IMR-90 (cell line): ENCODE data around the gene CAPS. TPM values are rescaled to one million over a fixed set of nuclear protein-coding genes. Genes with fewer than 3 reads are reported as not detected.
A peak's percentile ranks its signal among the peaks of the same experiment; 100 is the strongest.

Source experiments
- ATAC-seq: fragments of 200-7000 bp; cut with Tn5 transposase; 2 replicates; pipeline ENCODE4 v1.9.1; 2020; ENCODE audit warnings: low read depth, mild to moderate bottlenecking, moderate library complexity
- BruUV-seq: library from RNA; stranded (reverse); fragments of 400-500 nt; replicated peaks from 2 replicates; lab custom pipeline; 2021; lab: Mats Ljungman, UMichigan
- CTCF ChIA-PET: fragments of 300-600 bp; formaldehyde crosslinking; extraction: SDS; loops from one replicate; lab custom pipeline; 2021; ENCODE audit warnings: antibody characterized with exemption; lab: Yijun Ruan, JAX
- POLR2A ChIA-PET: fragments of 300-600 bp; sonication (Branson Sonifier 250); formaldehyde crosslinking; loops from one replicate; lab custom pipeline; 2022; ENCODE audit warnings: antibody characterized with exemption; ENCODE audit not compliant: unreplicated experiment; lab: Charles Lee
- DNase-seq: peaks from one replicate; pipeline ENCODE4 v3.0.0; 2013
- H2AFZ ChIP-seq: replicated peaks from 2 replicates; pipeline ENCODE3; 2013; ENCODE audit warnings: low read length, mild to moderate bottlenecking; ENCODE audit not compliant: poor library complexity
- H2AK5ac ChIP-seq: 2 replicates; pipeline ENCODE4 v1.6.1; 2013; ENCODE audit warnings: low read depth, low read length, inconsistent platforms
- H2AK9ac ChIP-seq: replicated peaks from 2 replicates; pipeline ENCODE3; 2013; ENCODE audit warnings: mild to moderate bottlenecking, low read depth, low read length, moderate library complexity; ENCODE audit not compliant: poor library complexity
- H2BK120ac ChIP-seq: 2 replicates; pipeline ENCODE4 v1.6.1; 2013; ENCODE audit warnings: low read depth, low read length, inconsistent platforms
- H2BK15ac ChIP-seq: 3 replicates; pipeline ENCODE4 v1.6.1; 2013; ENCODE audit warnings: low read depth, low read length, inconsistent platforms
- H2BK20ac ChIP-seq: 2 replicates; pipeline ENCODE4 v1.6.1; 2013; ENCODE audit warnings: low read depth, mild to moderate bottlenecking, inconsistent platforms, low read length, moderate library complexity
- H2BK5ac ChIP-seq: 2 replicates; pipeline ENCODE4 v1.6.1; 2013; ENCODE audit warnings: mild to moderate bottlenecking, low read depth, low read length, inconsistent platforms; ENCODE audit not compliant: poor library complexity, severe bottlenecking
- H3K14ac ChIP-seq: replicated peaks from 2 replicates; pipeline ENCODE4 v1.6.1; 2013; ENCODE audit warnings: low read depth, low read length, inconsistent platforms
- H3K18ac ChIP-seq: 2 replicates; pipeline ENCODE4 v1.6.1; 2013; ENCODE audit warnings: low read depth, low read length, control low read depth
- H3K23ac ChIP-seq: 2 replicates; pipeline ENCODE4 v1.6.1; 2013; ENCODE audit warnings: low read depth, low read length, inconsistent platforms
- H3K27ac ChIP-seq: 2 replicates; pipeline ENCODE4 v1.5.1; 2013; ENCODE audit warnings: mild to moderate bottlenecking, control low read depth, low read length; ENCODE audit not compliant: insufficient read depth
- H3K27me3 ChIP-seq: 2 replicates; pipeline ENCODE4 v1.6.1; 2013; ENCODE audit warnings: low read length; ENCODE audit not compliant: control insufficient read depth, insufficient read depth
- H3K36me3 ChIP-seq: 2 replicates; pipeline ENCODE4 v1.6.1; 2013; ENCODE audit warnings: low read length, mixed read lengths; ENCODE audit not compliant: control insufficient read depth, insufficient read depth
- H3K4ac ChIP-seq: 2 replicates; pipeline ENCODE4 v1.6.1; 2013; ENCODE audit warnings: low read depth, low read length, inconsistent platforms
- H3K4me1 ChIP-seq: 2 replicates; pipeline ENCODE4 v1.6.1; 2013; ENCODE audit warnings: low read length, mixed read lengths; ENCODE audit not compliant: control insufficient read depth, insufficient read depth
- H3K4me2 ChIP-seq: 2 replicates; pipeline ENCODE4 v1.6.1; 2013; ENCODE audit warnings: low read depth, mild to moderate bottlenecking, control low read depth, low read length, moderate library complexity
- H3K4me3 ChIP-seq: 2 replicates; pipeline ENCODE4 v1.5.1; 2013; ENCODE audit warnings: low read depth, mild to moderate bottlenecking, control low read depth, low read length, moderate library complexity; ENCODE audit not compliant: insufficient read depth
- H3K56ac ChIP-seq: 2 replicates; pipeline ENCODE4 v1.6.1; 2013; ENCODE audit warnings: low read length, inconsistent platforms; ENCODE audit not compliant: insufficient read depth; ENCODE audit errors: extremely low read depth
- H3K79me1 ChIP-seq, 2 experiments: 2 replicates each; pipeline ENCODE4 v1.6.1; 2013; ENCODE audit warnings: low read length in 2 of 2, inconsistent platforms in 1 of 2, low read depth in 1 of 2
- H3K9ac ChIP-seq: 2 replicates; pipeline ENCODE4 v1.6.1; 2013; ENCODE audit warnings: low read depth, low read length, control low read depth
- H3K9me1 ChIP-seq: 2 replicates; pipeline ENCODE4 v1.6.1; 2013; ENCODE audit warnings: low read length, inconsistent platforms; ENCODE audit not compliant: insufficient read depth
- H3K9me3 ChIP-seq: 2 replicates; pipeline ENCODE4 v1.6.1; 2013; ENCODE audit warnings: low read length; ENCODE audit not compliant: control insufficient read depth, insufficient read depth
- H4K20me1 ChIP-seq: 2 replicates; pipeline ENCODE4 v1.6.1; 2013; ENCODE audit warnings: low read length, inconsistent platforms; ENCODE audit not compliant: insufficient read depth
- H4K5ac ChIP-seq: 2 replicates; pipeline ENCODE4 v1.6.1; 2013; ENCODE audit warnings: mild to moderate bottlenecking, low read depth, low read length, control low read depth
- H4K8ac ChIP-seq, 2 experiments: 2 replicates each; pipeline ENCODE4 v1.6.1; 2013; ENCODE audit warnings: low read depth in 2 of 2, low read length in 2 of 2, control low read depth in 1 of 2, inconsistent platforms in 1 of 2
- H4K91ac ChIP-seq: 2 replicates; pipeline ENCODE4 v1.6.1; 2013; ENCODE audit warnings: low read depth, low read length, inconsistent platforms; ENCODE audit not compliant: insufficient read depth
- CEBPB ChIP-seq: IDR thresholded peaks from 2 replicates; pipeline ENCODE4 v1.6.1; 2012; ENCODE audit warnings: low read depth, low read length, improper control_type of control experiment
- FOS ChIP-seq: fragments of 150-350 bp; IDR thresholded peaks from 2 replicates; pipeline ENCODE4 v1.6.1; 2016; ENCODE audit warnings: low read depth, low read length
- MAFK ChIP-seq: IDR thresholded peaks from 2 replicates; pipeline ENCODE4 v1.6.1; 2012; ENCODE audit warnings: low read depth, low read length, improper control_type of control experiment
- MAZ ChIP-seq: IDR thresholded peaks from 2 replicates; pipeline ENCODE4 v1.6.1; 2012; ENCODE audit warnings: low read depth, mild to moderate bottlenecking, low read length, improper control_type of control experiment, moderate library complexity, borderline replicate concordance
- NFE2L2 ChIP-seq: fragments of 150-350 bp; IDR thresholded peaks from 2 replicates; pipeline ENCODE4 v1.6.1; 2016; ENCODE audit warnings: low read depth, mild to moderate bottlenecking, low read length
- POLR2A ChIP-seq: IDR thresholded peaks from 2 replicates; pipeline ENCODE4 v1.6.1; 2012; ENCODE audit warnings: mild to moderate bottlenecking, low read depth, low read length
- RFX5 ChIP-seq: IDR thresholded peaks from 2 replicates; pipeline ENCODE4 v1.8.0; 2012; ENCODE audit warnings: low read depth, mild to moderate bottlenecking, low read length, moderate library complexity
- SMC3 ChIP-seq: fragments of 150-350 bp; IDR thresholded peaks from 2 replicates; pipeline ENCODE4 v1.6.1; 2016; ENCODE audit warnings: low read depth, mild to moderate bottlenecking, antibody characterized with exemption, low read length, moderate library complexity
- WGBS, 2 experiments: methylation state at CpG; one replicate each; pipeline versions ENCODE4 v1.1.5 to v1.1.7; 2013; ENCODE audit warnings: missing lambda C conversion rate in 2 of 2; ENCODE audit not compliant: insufficient read length in 1 of 2; ENCODE audit errors: extremely low coverage in 2 of 2; 5-methylcytosine and 5-hydroxymethylcytosine counted together
- dilution Hi-C: fragments of 300-500 bp; cut with HindIII; formaldehyde crosslinking; loops from one replicate; pipeline ENCODE4 v1.14.3; 2018; ENCODE audit warnings: low sequenced_read_pairs; ENCODE audit not compliant: unreplicated experiment
- in situ Hi-C: fragments of 300-500 bp; cut with MboI; formaldehyde crosslinking; loops from 3 replicates; pipeline ENCODE4 v1.14.3; 2019; ENCODE audit warnings: low sequenced_read_pairs, inconsistent platforms, mixed read lengths
- intact Hi-C: fragments of 100-400 bp; cut with micrococcal nuclease; formaldehyde crosslinking; loops from 2 replicates; pipeline ENCODE4 v1.10.0; 2022
- polyA plus RNA-seq, 3 experiments: library from polyadenylated mRNA; depleted of rRNA; stranded (reverse); fragments of >200 nt; gene quantifications; 2 replicates each; pipeline ENCODE4 v1.2.3, GENCODE V29; 2012; ENCODE audit warnings: low replicate concordance in 1 of 3
- total RNA-seq: library from RNA; depleted of rRNA; stranded (reverse); fragments of >200 nt; gene quantifications from 2 replicates; pipeline ENCODE4 v1.2.3, GENCODE V29; 2012
- TF ChIP-seq, protein P1 (sequence below): fragments of 150-350 bp; IDR thresholded peaks from 2 replicates; pipeline ENCODE4 v1.6.1; 2016; ENCODE audit warnings: low read depth, mild to moderate bottlenecking, low read length, moderate library complexity, borderline replicate concordance

Gene CAPS
- total and polyA plus RNA-seq, 2 of the 4 experiments (the other 2 are of a cell fraction) = 0.54 to 4.9 TPM

DNA sequence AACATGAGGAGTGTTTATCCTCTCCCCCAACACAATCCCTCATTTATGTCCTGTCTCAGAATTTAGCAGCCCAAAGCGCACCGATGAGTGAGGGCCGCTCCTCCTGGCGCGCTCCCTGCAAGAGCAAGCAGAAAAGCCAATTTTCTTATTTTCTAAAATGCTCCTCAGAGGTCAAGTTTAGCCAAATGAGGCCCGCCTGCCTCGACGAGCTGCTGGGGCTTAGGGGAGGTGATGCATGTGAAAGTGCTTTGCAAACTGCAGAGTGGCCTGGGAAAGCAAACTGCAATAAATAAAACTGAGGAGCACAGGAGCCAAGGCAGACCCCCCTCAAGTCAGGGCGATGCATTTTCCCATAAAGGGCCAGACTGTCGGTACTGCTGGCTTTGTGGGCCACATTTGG lies 29.0 kb downstream of the CAPS start:
- no peak for DNase-seq
- peaks cover 40% of the 10 kb centered on the region for H3K9me1 ChIP-seq
- no peaks in the 10 kb centered on the region for H3K9me3 ChIP-seq
- no peak overlapping the region for H2AK9ac ChIP-seq
- BruUV-seq = no TSS peak
- intact Hi-C loops (no loop called here), dilution Hi-C loops (no loop called here), in situ Hi-C loops (no loop called here)
- peaks cover 47% of the 10 kb centered on the region for H4K20me1 ChIP-seq
- H3K4me1 ChIP-seq = peaks cover 40% of the 10 kb centered on the region
- H3K4me2 ChIP-seq = peak overlapping the region; percentile 11; the same call in 1 of the 2 replicates
- peak overlapping the region; percentile 59; the same call in 1 of the 2 replicates for H3K56ac ChIP-seq
- H2BK20ac ChIP-seq = 0 out of 2 replicates have a peak overlapping the region, but pooled peaks have one; percentile 27
- H2AFZ ChIP-seq = no peak overlapping the region
- H4K91ac ChIP-seq = peak overlapping the region; percentile 49; the same call in 1 of the 2 replicates
- peak overlapping the region; percentile 15 for H4K5ac ChIP-seq
- H3K9ac ChIP-seq = peak overlapping the region; percentile 28; the same call in 1 of the 2 replicates
- ChIA-PET POLR2A (no interaction called here), CTCF (no interaction called here)
- peak overlapping the region; percentile 22 to 72; a peak in 2 of 4 replicates for H4K8ac ChIP-seq
- no peak overlapping the region for H2BK15ac ChIP-seq
- H3K4ac ChIP-seq = peak overlapping the region; percentile 62
- peaks cover 27% of the 10 kb centered on the region for H3K36me3 ChIP-seq
- WGBS, 2 experiments = 47% methylated on average over 6 of the region's 10 CpGs; no CpG with 5 or more reads in 1 of the 2 experiments
- H2AK5ac ChIP-seq = peak overlapping the region; percentile 2; the same call in 1 of the 2 replicates
- H3K27me3 ChIP-seq = no peaks in the 10 kb centered on the region
- H3K18ac ChIP-seq = peak overlapping the region; percentile 2; the same call in 1 of the 2 replicates
- TF ChIP-seq CEBPB (no peak), MAZ (no peak), RFX5 (no peak), SMC3 (no peak), NFE2L2 (no peak), POLR2A (no peak), FOS (no peak), MAFK (no peak)
- TF ChIP-seq, protein P1, sequence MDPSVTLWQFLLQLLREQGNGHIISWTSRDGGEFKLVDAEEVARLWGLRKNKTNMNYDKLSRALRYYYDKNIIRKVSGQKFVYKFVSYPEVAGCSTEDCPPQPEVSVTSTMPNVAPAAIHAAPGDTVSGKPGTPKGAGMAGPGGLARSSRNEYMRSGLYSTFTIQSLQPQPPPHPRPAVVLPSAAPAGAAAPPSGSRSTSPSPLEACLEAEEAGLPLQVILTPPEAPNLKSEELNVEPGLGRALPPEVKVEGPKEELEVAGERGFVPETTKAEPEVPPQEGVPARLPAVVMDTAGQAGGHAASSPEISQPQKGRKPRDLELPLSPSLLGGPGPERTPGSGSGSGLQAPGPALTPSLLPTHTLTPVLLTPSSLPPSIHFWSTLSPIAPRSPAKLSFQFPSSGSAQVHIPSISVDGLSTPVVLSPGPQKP = no peak
- no peak; the same call in none of the 2 replicates for ATAC-seq
- H2BK120ac ChIP-seq = peak overlapping the region; percentile 61
- H3K23ac ChIP-seq = no peak overlapping the region
- H3K4me3 ChIP-seq = no peak overlapping the region
- H3K27ac ChIP-seq = peak overlapping the region; percentile 83
- H3K14ac ChIP-seq = peak overlapping the region; percentile 11; the same call in 1 of the 2 replicates
- H2BK5ac ChIP-seq = peak overlapping the region; percentile 3
- H3K79me1 ChIP-seq = peaks cover 42 to 90% of the 10 kb centered on the region in 2 experiments
